NCI-H1092 (cell line): ENCODE results near the gene MLF1.
"Not testable (repeated sequence)": the region's sequence is repeated elsewhere in the genome, so short reads cannot be mapped to it uniquely, and the experiment has no call there.

Source experiments
- DNase-seq: peaks from one replicate; lab custom pipeline; 2025; lab: John Stamatoyannopoulos, UW

The MLF1 gene

GRCh38 chr3:158570999-158571702, at the start of gene MLF1:
Gene MLF1, plus strand, starts transcription at chr3:158571194. Its CDS starts 107 bp downstream, at chr3:158571301.
- peak; percentile 89 for DNase-seq

GRCh38 chr3:158522221-158523136, 48.5 kb upstream of the MLF1 start:
- DNase-seq: no peak

- DNase-seq: no peak
Observed at GRCh38 chr3:158528076-158528674, 42.8 kb upstream of the MLF1 start.

GRCh38 chr3:158531334-158531733, 39.7 kb upstream of the MLF1 start:
- DNase-seq: no peak

GRCh38 chr3:158532099-158532734, 38.8 kb upstream of the MLF1 start:
- peak; percentile 4 for DNase-seq

- no peak for DNase-seq
Observed at GRCh38 chr3:158535918-158536317, 35.1 kb upstream of the MLF1 start.

- DNase-seq: peak; percentile 2
Observed at GRCh38 chr3:158539414-158540014, 31.5 kb upstream of the MLF1 start.

- no peak for DNase-seq
Observed at GRCh38 chr3:158540066-158540465, 30.9 kb upstream of the MLF1 start.

GRCh38 chr3:158548691-158549090, 22.3 kb upstream of the MLF1 start:
- no peak for DNase-seq

GRCh38 chr3:158549938-158550337, 21.1 kb upstream of the MLF1 start:
- DNase-seq: not testable (repeated sequence)

- no peak for DNase-seq
Observed at GRCh38 chr3:158552124-158552523, 18.9 kb upstream of the MLF1 start.

GRCh38 chr3:158559504-158559903, 11.5 kb upstream of the MLF1 start:
- no peak for DNase-seq

- DNase-seq: no peak
Observed at GRCh38 chr3:158560979-158561378, 10.0 kb upstream of the MLF1 start.

- no peak for DNase-seq
Observed at GRCh38 chr3:158562674-158563073, 8.3 kb upstream of the MLF1 start.

- DNase-seq: no peak
Observed at GRCh38 chr3:158563076-158563475, 7.9 kb upstream of the MLF1 start.

GRCh38 chr3:158565076-158565475, 5.9 kb upstream of the MLF1 start:
- DNase-seq: no peak

GRCh38 chr3:158568784-158569183, 2.2 kb upstream of the MLF1 start:
- no peak for DNase-seq

- no peak for DNase-seq
Observed at GRCh38 chr3:158569794-158570193, 1.2 kb upstream of the MLF1 start.

GRCh38 chr3:158571969-158572765, 1.2 kb downstream of the MLF1 start:
- no peak for DNase-seq

GRCh38 chr3:158572766-158573060, 1.7 kb downstream of the MLF1 start:
- DNase-seq: no peak

GRCh38 chr3:158573714-158574113, 2.7 kb downstream of the MLF1 start:
- no peak for DNase-seq
